HG02884 (cell line): ENCODE results near the gene FUT8.

Experiments
- ATAC-seq: cut with Tn5 transposase; IDR thresholded peaks from one replicate; pipeline ENCODE4 v1.9.1; 2021; ENCODE audit warnings: mild to moderate bottlenecking, moderate library complexity; ENCODE audit not compliant: unreplicated experiment

FUT8 gene

GRCh38 chr14:65756880-65757279 lies 344.4 kb downstream of the FUT8 start:
- ATAC-seq, result no peak

GRCh38 chr14:65769151-65769550 lies 356.6 kb downstream of the FUT8 start:
- no peak for ATAC-seq

- no peak for ATAC-seq
Observed at GRCh38 chr14:65770681-65771080, 358.2 kb downstream of the FUT8 start.

GRCh38 chr14:65771271-65771670 lies 358.7 kb downstream of the FUT8 start:
- ATAC-seq, result no peak

GRCh38 chr14:65772466-65772865 lies 359.9 kb downstream of the FUT8 start:
- ATAC-seq, result no peak

GRCh38 chr14:65772921-65773574 lies 360.5 kb downstream of the FUT8 start:
- no peak for ATAC-seq

- ATAC-seq, result no peak
Observed at GRCh38 chr14:65774041-65774440, 361.5 kb downstream of the FUT8 start.

GRCh38 chr14:65776193-65776852 lies 363.8 kb downstream of the FUT8 start:
- no peak for ATAC-seq

GRCh38 chr14:65780566-65780965 lies 368.0 kb downstream of the FUT8 start:
- no peak for ATAC-seq

- no peak for ATAC-seq
Observed at GRCh38 chr14:65783101-65783500, 370.6 kb downstream of the FUT8 start.

GRCh38 chr14:65783576-65783975 lies 371.0 kb downstream of the FUT8 start:
- no peak for ATAC-seq

GRCh38 chr14:65784574-65784973 lies 372.0 kb downstream of the FUT8 start:
- ATAC-seq, result no peak

- ATAC-seq, result no peak
Observed at GRCh38 chr14:65787461-65787860, 374.9 kb downstream of the FUT8 start.

- no peak for ATAC-seq
Observed at GRCh38 chr14:65788876-65789275, 376.3 kb downstream of the FUT8 start.

GRCh38 chr14:65789363-65789762 lies 376.8 kb downstream of the FUT8 start:
- ATAC-seq, result no peak

GRCh38 chr14:65790172-65790815 lies 377.8 kb downstream of the FUT8 start:
- ATAC-seq, result no peak

GRCh38 chr14:65791191-65791981 lies 378.9 kb downstream of the FUT8 start:
- ATAC-seq, result no peak

GRCh38 chr14:65792208-65792905 lies 379.8 kb downstream of the FUT8 start:
- ATAC-seq, result no peak
